BJ (cell line): ENCODE results near the gene TBL2. TPM values are rescaled to one million over a fixed set of nuclear protein-coding genes. Genes with fewer than 3 reads are reported as not detected.
"Not testable (repeated sequence)": the region's sequence is repeated elsewhere in the genome, so short reads cannot be mapped to it uniquely, and the experiment has no call there.

Experiments
- CTCF ChIA-PET: fragments of 350-600 bp; formaldehyde crosslinking; extraction: SDS; loops from one replicate; lab custom pipeline; 2021; ENCODE audit warnings: antibody characterized with exemption, inconsistent platforms; lab: Yijun Ruan, JAX
- POLR2A ChIA-PET: fragments of 300-600 bp; sonication (Branson Sonifier 250); formaldehyde crosslinking; extraction: SDS; loops from one replicate; lab custom pipeline; 2021; ENCODE audit warnings: antibody characterized with exemption; lab: Charles Lee
- DNase-seq: peaks from one replicate; pipeline ENCODE4 v3.0.0-alpha.2; 2011; ENCODE audit warnings: low read depth
- H3K27me3 ChIP-seq: 2 replicates; pipeline ENCODE4 v1.6.0; 2011; ENCODE audit warnings: low read length; ENCODE audit not compliant: control insufficient read depth, insufficient read depth
- H3K36me3 ChIP-seq: 2 replicates; pipeline ENCODE4 v1.5.1; 2011; ENCODE audit warnings: low read length; ENCODE audit not compliant: control insufficient read depth, insufficient read depth
- H3K4me3 ChIP-seq: 2 replicates; pipeline ENCODE4 v1.5.1; 2011; ENCODE audit warnings: low read depth, mild to moderate bottlenecking, control low read depth, low read length
- CTCF ChIP-seq: IDR thresholded peaks from 2 replicates; pipeline ENCODE4 v1.5.1; 2011; ENCODE audit warnings: low read depth, mild to moderate bottlenecking, control low read depth, inconsistent platforms, low read length, moderate library complexity; ENCODE audit not compliant: insufficient read depth
- polyA plus RNA-seq: library from polyadenylated mRNA; depleted of rRNA; stranded (reverse); fragments of >200 nt; gene quantifications from 2 replicates; pipeline ENCODE4 v1.2.3, GENCODE V29; 2011

Gene TBL2
- polyA plus RNA-seq, 1 experiment: 63.7 TPM

GRCh38 chr7:73533742-73534141, 44.6 kb downstream of the TBL2 start:
- DNase-seq: no peak
- Histone ChIP-seq H3K4me3 (no peak overlapping the region), H3K27me3 (no peaks in the 10 kb centered on the region), H3K36me3 (peaks cover 16% of the 10 kb centered on the region)
- no peak for TF ChIP-seq CTCF
- ChIA-PET POLR2A (no interaction called here), CTCF (no interaction called here)

GRCh38 chr7:73532224-73532623, 46.2 kb downstream of the TBL2 start:
- no peak for TF ChIP-seq CTCF
- Histone ChIP-seq H3K36me3 (peaks cover 8% of the 10 kb centered on the region), H3K27me3 (no peaks in the 10 kb centered on the region), H3K4me3 (no peak overlapping the region)
- ChIA-PET CTCF (interaction anchor here (0.7 kb wide), 1 partner anchor 67 kb away, joined by 3 read pairs; no protein-coding TSS in a partner anchor), POLR2A (no interaction called here)
- DNase-seq: no peak

GRCh38 chr7:73530800-73531199, 47.6 kb downstream of the TBL2 start:
- CTCF ChIA-PET: interaction anchor here (0.6 kb wide), 1 partner anchor 108 kb away, joined by 3 read pairs; no protein-coding TSS in a partner anchor
- H3K4me3 ChIP-seq: no peak overlapping the region
- no peak for DNase-seq
- H3K27me3 ChIP-seq: no peaks in the 10 kb centered on the region
- POLR2A ChIA-PET: no interaction called here
- no peaks in the 10 kb centered on the region; the same call in 1 of the 2 replicates for H3K36me3 ChIP-seq
- no peak for TF ChIP-seq CTCF

GRCh38 chr7:73526896-73527821, 51.2 kb downstream of the TBL2 start:
- H3K4me3 ChIP-seq: no peak overlapping the region
- no peak for TF ChIP-seq CTCF
- H3K27me3 ChIP-seq: no peaks in the 10 kb centered on the region
- no peak for DNase-seq
- H3K36me3 ChIP-seq: no peaks in the 10 kb centered on the region
- ChIA-PET CTCF (no interaction called here), POLR2A (interaction anchor here (0.6 kb wide), 1 partner anchor 12 kb away, joined by 3 read pairs; no protein-coding TSS in a partner anchor)

GRCh38 chr7:73526158-73526494, 52.3 kb downstream of the TBL2 start:
- H3K4me3 ChIP-seq, POLR2A ChIA-PET, H3K36me3 ChIP-seq, H3K27me3 ChIP-seq, DNase-seq, CTCF ChIA-PET: not testable (repeated sequence)
